SU-DHL-6 (cell line): ENCODE measurements around the gene ATG10.

ENCODE experiments used
- H2AFZ ChIP-seq: fragments of 200-600 bp; sonication (generic); 2 replicates; pipeline ENCODE4 v1.6.1; 2014; ENCODE audit warnings: low read depth, mild to moderate bottlenecking, moderate library complexity, mixed read lengths, antibody characterized with exemption, low read length; ENCODE audit not compliant: severe bottlenecking
- H3F3A ChIP-seq: fragments of 200-600 bp; shearing (Covaris generic); 2 replicates; pipeline ENCODE4 v1.6.0; 2016; ENCODE audit warnings: antibody characterized with exemption, mild to moderate bottlenecking; ENCODE audit not compliant: insufficient read depth
- H3K27ac ChIP-seq: fragments of 200-600 bp; sonication (generic); 2 replicates; pipeline ENCODE4 v1.5.1; 2016; ENCODE audit warnings: low read depth, mild to moderate bottlenecking, low read length, moderate library complexity, mixed read lengths
- H3K27me3 ChIP-seq: fragments of 200-600 bp; sonication (generic), shearing (Covaris generic); 2 replicates; pipeline ENCODE4 v1.6.0; 2014; ENCODE audit warnings: mild to moderate bottlenecking, low read length
- H3K36me3 ChIP-seq: fragments of 200-600 bp; sonication (generic); 2 replicates; pipeline ENCODE4 v1.6.1; 2014; ENCODE audit warnings: mild to moderate bottlenecking, low read length, mixed read lengths
- H3K4me2 ChIP-seq: fragments of 300-600, 200-600 bp; shearing (Covaris generic), sonication (generic); 2 replicates; pipeline ENCODE4 v1.6.0; 2014; ENCODE audit warnings: low read length, low read depth, mild to moderate bottlenecking; ENCODE audit not compliant: poor library complexity, severe bottlenecking
- H3K4me3 ChIP-seq: fragments of 200-600 bp; sonication (generic); 2 replicates; pipeline ENCODE4 v1.5.1; 2014; ENCODE audit warnings: antibody characterized with exemption, low read length, mild to moderate bottlenecking, mixed read lengths; ENCODE audit not compliant: insufficient read depth, poor library complexity, severe bottlenecking
- H3K79me2 ChIP-seq: fragments of 200-600 bp; sonication (generic); 2 replicates; pipeline ENCODE4 v1.6.1; 2014; ENCODE audit warnings: mild to moderate bottlenecking, low read length, moderate library complexity; ENCODE audit not compliant: insufficient read depth
- H3K9ac ChIP-seq: fragments of 200-600 bp; sonication (generic); 2 replicates; pipeline ENCODE4 v1.7.0; 2014; ENCODE audit warnings: mild to moderate bottlenecking, low read length
- H3K9me2 ChIP-seq: fragments of 200-600 bp; sonication (generic); replicated peaks from 2 replicates; pipeline ENCODE4 v1.6.1; 2014; ENCODE audit warnings: low read length; ENCODE audit not compliant: insufficient read depth
- H3K9me3 ChIP-seq: fragments of 200-600 bp; sonication (generic); 2 replicates; pipeline ENCODE4 v1.6.1; 2014; ENCODE audit warnings: low read length, mixed read lengths; ENCODE audit not compliant: insufficient read depth
- H4K20me1 ChIP-seq: fragments of 200-600 bp; sonication (generic); 2 replicates; pipeline ENCODE4 v1.6.1; 2014; ENCODE audit warnings: low read depth, mild to moderate bottlenecking, antibody characterized with exemption, low read length, moderate library complexity, mixed read lengths
- CTCF ChIP-seq: fragments of 200-600 bp; sonication (generic); IDR thresholded peaks from one replicate; pipeline ENCODE4 v1.5.1; 2017; ENCODE audit warnings: antibody characterized with exemption, mild to moderate bottlenecking, low read length, moderate library complexity; ENCODE audit not compliant: insufficient read depth, poor library complexity, severe bottlenecking
- EZH2phosphoT487 ChIP-seq: fragments of 200-600 bp; sonication (generic), shearing (Covaris generic); conservative IDR thresholded peaks from 2 replicates; pipeline ENCODE4 v1.6.1; 2018; ENCODE audit warnings: mild to moderate bottlenecking, antibody characterized with exemption, low read length, moderate library complexity, mixed read lengths

Gene ATG10

DNA sequence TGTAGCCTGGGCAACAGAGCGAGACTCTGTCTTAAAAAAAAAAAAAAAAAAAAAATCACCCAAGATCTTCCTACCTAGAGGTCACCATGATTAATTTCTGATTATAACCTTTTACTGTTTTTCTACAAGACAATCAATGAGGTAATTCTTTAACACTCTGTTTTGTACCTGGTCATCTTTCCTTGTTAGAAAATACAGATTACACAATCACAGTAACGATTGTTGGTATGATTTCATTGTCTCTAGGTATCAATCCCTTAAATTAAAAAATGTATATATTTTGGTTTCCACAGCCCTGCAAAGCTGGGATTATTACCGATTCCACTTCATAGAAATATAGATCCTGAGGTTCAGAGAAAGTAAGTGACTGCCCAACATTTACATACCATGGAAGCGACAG is 8.3 kb upstream of the ATG10 start:
- Histone ChIP-seq H3K4me3 (no peak overlapping the region), H3K27me3 (no peaks in the 10 kb centered on the region), H2AFZ (no peak overlapping the region), H3K27ac (no peak overlapping the region), H3F3A (peaks cover under 1% of the 10 kb centered on the region; the same call in 1 of the 2 replicates), H4K20me1 (no peaks in the 10 kb centered on the region), H3K9me2 (no peaks in the 10 kb centered on the region), H3K9me3 (no peaks in the 10 kb centered on the region), H3K36me3 (no peaks in the 10 kb centered on the region), H3K79me2 (no peaks in the 10 kb centered on the region), H3K4me2 (no peak overlapping the region), H3K9ac (no peak overlapping the region)
- TF ChIP-seq EZH2phosphoT487 (no peak), CTCF (no peak)

DNA sequence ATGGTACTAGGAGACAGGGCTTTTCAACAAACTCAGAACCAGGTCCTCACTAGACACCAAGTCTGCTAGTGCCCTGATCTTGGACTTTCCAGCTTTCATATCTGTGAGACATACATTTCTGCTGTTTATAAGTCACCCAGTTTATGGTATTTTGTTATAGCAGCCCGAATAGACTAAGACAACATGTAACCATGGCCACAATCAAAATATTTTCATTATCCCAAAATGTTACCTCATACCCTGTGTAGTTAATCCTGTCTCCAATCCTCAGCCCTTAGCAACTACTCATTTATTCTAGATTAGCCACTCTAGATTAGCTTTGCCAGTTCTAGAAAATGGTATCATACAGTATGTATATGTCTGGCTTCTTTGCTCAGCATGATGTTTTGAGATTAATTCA is 6.3 kb upstream of the ATG10 start:
- H3K9me2 ChIP-seq: no peaks in the 10 kb centered on the region
- H3K9me3 ChIP-seq: no peaks in the 10 kb centered on the region
- no peak overlapping the region for H3K27ac ChIP-seq
- no peaks in the 10 kb centered on the region for H3K36me3 ChIP-seq
- H2AFZ ChIP-seq: no peak overlapping the region
- no peak overlapping the region for H3K4me2 ChIP-seq
- H4K20me1 ChIP-seq: no peaks in the 10 kb centered on the region
- no peak overlapping the region for H3K4me3 ChIP-seq
- TF ChIP-seq EZH2phosphoT487: no peak
- H3K79me2 ChIP-seq: no peaks in the 10 kb centered on the region
- H3F3A ChIP-seq: peaks cover 4% of the 10 kb centered on the region; the same call in 1 of the 2 replicates
- H3K9ac ChIP-seq: no peak overlapping the region
- no peaks in the 10 kb centered on the region for H3K27me3 ChIP-seq

- no peak for TF ChIP-seq EZH2phosphoT487
- no peak for TF ChIP-seq CTCF
- peaks cover 7% of the 10 kb centered on the region; the same call in 1 of the 2 replicates for H3F3A ChIP-seq
- no peak overlapping the region for H3K4me3 ChIP-seq
- H3K27me3 ChIP-seq: no peaks in the 10 kb centered on the region
- H3K9me2 ChIP-seq: no peaks in the 10 kb centered on the region
- no peak overlapping the region for H2AFZ ChIP-seq
- H3K36me3 ChIP-seq: no peaks in the 10 kb centered on the region
- no peak overlapping the region for H3K4me2 ChIP-seq
- H3K27ac ChIP-seq: no peak overlapping the region
- no peaks in the 10 kb centered on the region for H3K79me2 ChIP-seq
- no peaks in the 10 kb centered on the region for H3K9me3 ChIP-seq
- H4K20me1 ChIP-seq: no peaks in the 10 kb centered on the region
- no peak overlapping the region for H3K9ac ChIP-seq
These were observed 2.6 kb upstream of the ATG10 start for GRCh38 chr5:81969226-81969625.

DNA sequence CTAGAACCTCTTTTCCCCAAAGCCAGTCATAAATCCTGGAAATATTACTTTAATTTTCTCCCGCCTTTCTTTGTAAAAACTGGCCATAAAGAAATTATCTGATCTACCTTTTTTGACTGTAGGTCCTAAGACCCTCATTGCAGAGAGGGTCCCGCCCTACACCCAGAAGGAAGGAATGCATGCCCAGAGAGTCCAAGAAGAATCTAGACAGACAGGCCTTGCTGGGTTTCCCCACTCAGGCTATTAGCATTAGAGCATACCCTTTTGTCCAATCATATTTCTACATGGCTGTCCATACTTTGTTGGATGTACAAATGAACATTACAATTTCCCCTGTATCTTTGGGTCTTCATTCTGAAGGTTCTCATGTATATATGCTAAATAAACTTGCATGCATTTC is 1.9 kb upstream of the ATG10 start:
- Histone ChIP-seq H3K9ac (no peak overlapping the region), H3K4me2 (no peak overlapping the region), H2AFZ (no peak overlapping the region), H3K9me3 (no peaks in the 10 kb centered on the region), H3F3A (peaks cover 7% of the 10 kb centered on the region; the same call in 1 of the 2 replicates), H3K79me2 (no peaks in the 10 kb centered on the region), H3K27ac (no peak overlapping the region), H4K20me1 (no peaks in the 10 kb centered on the region), H3K36me3 (no peaks in the 10 kb centered on the region), H3K27me3 (no peaks in the 10 kb centered on the region), H3K9me2 (no peaks in the 10 kb centered on the region), H3K4me3 (no peak overlapping the region)
- TF ChIP-seq CTCF (no peak), EZH2phosphoT487 (no peak)
